ENCODE results near the gene BANP. TPM values are rescaled to one million over a fixed set of nuclear protein-coding genes. Genes with fewer than 3 reads are reported as not detected.
"Not testable (repeated sequence)": the region's sequence is repeated elsewhere in the genome, so short reads cannot be mapped to it uniquely, and the experiment has no call there.

BANP gene
- total and polyA plus RNA-seq, 4 donors: 10.3 to 56.6 (median 20.1) TPM

DNA sequence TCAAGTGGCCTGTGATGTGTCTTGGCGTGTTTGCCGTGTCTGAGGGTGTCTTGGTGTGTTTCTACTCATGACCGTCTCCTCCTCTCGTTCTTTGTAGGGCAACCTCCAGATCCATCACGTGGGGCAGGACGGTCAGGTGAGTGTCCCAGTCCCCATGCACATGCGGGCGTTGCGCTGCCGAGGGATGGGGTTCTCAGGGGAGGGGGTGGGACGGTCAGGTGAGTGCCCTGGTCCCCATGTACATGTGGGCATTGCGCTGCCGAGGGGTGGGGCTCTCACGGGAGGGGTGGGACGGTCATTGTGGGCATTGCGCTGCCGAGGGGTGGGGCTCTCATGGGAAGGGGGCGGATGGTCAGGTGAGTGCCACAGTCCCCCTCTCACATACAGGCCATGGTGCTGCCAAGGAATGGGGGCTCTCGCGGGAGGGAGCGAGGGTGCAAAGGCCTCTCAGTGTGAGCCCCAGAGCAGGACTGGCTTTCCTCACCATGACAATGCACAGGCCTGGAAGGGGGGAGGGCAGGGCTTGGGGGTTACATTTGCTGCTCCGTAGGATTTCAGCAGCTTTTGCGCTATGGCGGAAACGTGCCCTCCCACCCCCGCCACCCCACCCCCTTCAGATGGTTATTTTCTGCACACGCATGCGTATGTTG lies 86.8 kb downstream of the BANP start:
- not testable (repeated sequence) for H3K9me3 ChIP-seq (ENCODE audit: control insufficient read depth in 4 of 4, insufficient read depth in 3 of 4, low read length in 3 of 4); H3K27me3 ChIP-seq (ENCODE audit: control insufficient read depth in 3 of 3, insufficient read depth in 3 of 3, low read length in 2 of 3); H3K27ac ChIP-seq (ENCODE audit: low read depth in 1 of 2, low read length in 1 of 2); H3K4me1 ChIP-seq (ENCODE audit: control insufficient read depth in 5 of 5, insufficient read depth in 5 of 5, low read length in 5 of 5); H3K9ac ChIP-seq (ENCODE audit: insufficient read depth in 1 of 2, low read length in 2 of 2); H3K4me3 ChIP-seq; DNase-seq; ATAC-seq (ENCODE audit: insufficient read depth, low FRiP score)
- WGBS, 2 donors: 93 to 98% methylated on average over 28 of the region's 28 CpGs
- H3K36me3 ChIP-seq (ENCODE audit: control insufficient read depth in 4 of 4, insufficient read depth in 4 of 4, low read length in 4 of 4): peaks cover 0 to 20% (median 6%) of the 10 kb centered on the region in 4 donors

GRCh38 chr16:88038526-88038908 lies 87.3 kb downstream of the BANP start:
- DNase-seq; H3K27ac ChIP-seq (ENCODE audit: low read depth in 1 of 2, low read length in 1 of 2); H3K9ac ChIP-seq (ENCODE audit: insufficient read depth in 1 of 2, low read length in 2 of 2); ATAC-seq (ENCODE audit: insufficient read depth, low FRiP score); H3K27me3 ChIP-seq (ENCODE audit: control insufficient read depth in 3 of 3, insufficient read depth in 3 of 3, low read length in 2 of 3); H3K4me1 ChIP-seq (ENCODE audit: control insufficient read depth in 5 of 5, insufficient read depth in 5 of 5, low read length in 5 of 5); H3K4me3 ChIP-seq; H3K9me3 ChIP-seq (ENCODE audit: control insufficient read depth in 4 of 4, insufficient read depth in 3 of 4, low read length in 3 of 4): not testable (repeated sequence)
- peaks cover 0 to 17% (median 6%) of the 10 kb centered on the region in 4 donors for H3K36me3 ChIP-seq (ENCODE audit: control insufficient read depth in 4 of 4, insufficient read depth in 4 of 4, low read length in 4 of 4)
- WGBS, 2 donors: 94 to 95% methylated on average over 9 of the region's 9 CpGs

DNA sequence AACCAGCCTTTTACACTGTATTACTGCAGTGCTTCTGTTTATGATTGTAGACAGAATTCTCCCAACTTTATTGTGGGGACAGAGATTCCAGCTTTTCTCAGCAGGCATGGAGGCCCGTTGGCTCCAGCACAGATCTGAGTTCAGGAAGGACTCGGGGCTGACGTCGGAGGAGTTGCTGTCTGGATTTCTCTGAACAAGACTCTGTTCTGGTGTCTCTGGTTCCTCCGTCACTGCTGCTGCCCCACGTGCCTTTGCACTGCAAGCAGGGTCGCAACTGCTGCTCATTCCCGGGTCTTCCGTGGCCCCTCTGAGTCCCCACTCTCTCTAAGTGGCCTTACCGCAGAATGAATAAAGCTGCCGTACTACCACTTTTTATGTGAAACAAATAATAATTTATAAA lies 88.4 kb downstream of the BANP start:
- no peak for ATAC-seq (ENCODE audit: insufficient read depth, low FRiP score)

GRCh38 chr16:88040196-88040876 lies 89.1 kb downstream of the BANP start:
- ATAC-seq (ENCODE audit: insufficient read depth, low FRiP score); DNase-seq; H3K9ac ChIP-seq (ENCODE audit: insufficient read depth in 1 of 2, low read length in 2 of 2); H3K27ac ChIP-seq (ENCODE audit: low read depth in 1 of 2, low read length in 1 of 2); H3K4me1 ChIP-seq (ENCODE audit: control insufficient read depth in 5 of 5, insufficient read depth in 5 of 5, low read length in 5 of 5); H3K4me3 ChIP-seq; H3K9me3 ChIP-seq (ENCODE audit: control insufficient read depth in 4 of 4, insufficient read depth in 3 of 4, low read length in 3 of 4); H3K27me3 ChIP-seq (ENCODE audit: control insufficient read depth in 3 of 3, insufficient read depth in 3 of 3, low read length in 2 of 3): not testable (repeated sequence)
- 88 to 92% methylated on average over 28 of the region's 28 CpGs for WGBS, 2 donors
- peaks cover 0 to 16% (median 4%) of the 10 kb centered on the region in 4 donors for H3K36me3 ChIP-seq (ENCODE audit: control insufficient read depth in 4 of 4, insufficient read depth in 4 of 4, low read length in 4 of 4)

More for the DNA sequence above, 88.4 kb downstream of the BANP start:
- Histone ChIP-seq H3K4me1 (ENCODE audit: control insufficient read depth in 5 of 5, insufficient read depth in 5 of 5, low read length in 5 of 5) (peaks cover 0 to 5% (median 0%) of the 10 kb centered on the region in 5 donors), H3K9me3 (ENCODE audit: control insufficient read depth in 4 of 4, insufficient read depth in 3 of 4, low read length in 3 of 4) (no peaks in the 10 kb centered on the region), H3K9ac (ENCODE audit: insufficient read depth in 1 of 2, low read length in 2 of 2) (no peak overlapping the region), H3K27ac (ENCODE audit: low read depth in 1 of 2, low read length in 1 of 2) (no peak overlapping the region), H3K36me3 (ENCODE audit: control insufficient read depth in 4 of 4, insufficient read depth in 4 of 4, low read length in 4 of 4) (peaks cover 0 to 15% (median 6%) of the 10 kb centered on the region in 4 donors), H3K27me3 (ENCODE audit: control insufficient read depth in 3 of 3, insufficient read depth in 3 of 3, low read length in 2 of 3) (no peaks in the 10 kb centered on the region), H3K4me3 (no peak overlapping the region)
- no peak for DNase-seq
- TF ChIP-seq, protein P1, sequence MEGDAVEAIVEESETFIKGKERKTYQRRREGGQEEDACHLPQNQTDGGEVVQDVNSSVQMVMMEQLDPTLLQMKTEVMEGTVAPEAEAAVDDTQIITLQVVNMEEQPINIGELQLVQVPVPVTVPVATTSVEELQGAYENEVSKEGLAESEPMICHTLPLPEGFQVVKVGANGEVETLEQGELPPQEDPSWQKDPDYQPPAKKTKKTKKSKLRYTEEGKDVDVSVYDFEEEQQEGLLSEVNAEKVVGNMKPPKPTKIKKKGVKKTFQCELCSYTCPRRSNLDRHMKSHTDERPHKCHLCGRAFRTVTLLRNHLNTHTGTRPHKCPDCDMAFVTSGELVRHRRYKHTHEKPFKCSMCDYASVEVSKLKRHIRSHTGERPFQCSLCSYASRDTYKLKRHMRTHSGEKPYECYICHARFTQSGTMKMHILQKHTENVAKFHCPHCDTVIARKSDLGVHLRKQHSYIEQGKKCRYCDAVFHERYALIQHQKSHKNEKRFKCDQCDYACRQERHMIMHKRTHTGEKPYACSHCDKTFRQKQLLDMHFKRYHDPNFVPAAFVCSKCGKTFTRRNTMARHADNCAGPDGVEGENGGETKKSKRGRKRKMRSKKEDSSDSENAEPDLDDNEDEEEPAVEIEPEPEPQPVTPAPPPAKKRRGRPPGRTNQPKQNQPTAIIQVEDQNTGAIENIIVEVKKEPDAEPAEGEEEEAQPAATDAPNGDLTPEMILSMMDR (IDR thresholded peaks at IDR 0.05; ENCODE audit: control extremely low read depth, extremely low read depth): no peak
- 95% methylated on average over 11 of the region's 11 CpGs for WGBS, 2 donors

DNA sequence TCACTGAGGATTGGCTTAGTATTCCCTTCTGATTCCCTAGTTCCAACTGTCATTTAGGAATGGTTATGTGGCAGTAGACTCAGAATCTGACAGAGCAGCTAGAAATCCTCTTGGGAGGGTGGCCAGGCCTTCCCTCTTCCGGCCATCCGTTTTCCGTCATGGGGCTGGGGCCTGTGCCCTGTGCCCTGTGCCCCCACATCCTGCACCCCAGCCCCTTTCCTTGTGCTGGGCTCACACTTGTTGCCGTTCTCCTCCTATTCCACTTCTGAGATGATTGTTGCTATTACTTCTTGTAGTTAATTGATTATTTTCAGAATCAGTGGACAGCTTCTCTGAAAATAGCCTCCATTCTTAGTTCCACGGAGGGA lies 89.6 kb downstream of the BANP start:
- WGBS, 2 donors: 78 to 93% methylated on average over 5 of the region's 5 CpGs
- H3K9me3 ChIP-seq (ENCODE audit: control insufficient read depth in 4 of 4, insufficient read depth in 3 of 4, low read length in 3 of 4); H3K27me3 ChIP-seq (ENCODE audit: control insufficient read depth in 3 of 3, insufficient read depth in 3 of 3, low read length in 2 of 3); DNase-seq; H3K4me1 ChIP-seq (ENCODE audit: control insufficient read depth in 5 of 5, insufficient read depth in 5 of 5, low read length in 5 of 5); H3K4me3 ChIP-seq; H3K9ac ChIP-seq (ENCODE audit: insufficient read depth in 1 of 2, low read length in 2 of 2); H3K27ac ChIP-seq (ENCODE audit: low read depth in 1 of 2, low read length in 1 of 2); ATAC-seq (ENCODE audit: insufficient read depth, low FRiP score): not testable (repeated sequence)
- peaks cover 0 to 18% (median 4%) of the 10 kb centered on the region in 4 donors for H3K36me3 ChIP-seq (ENCODE audit: control insufficient read depth in 4 of 4, insufficient read depth in 4 of 4, low read length in 4 of 4)

GRCh38 chr16:88041506-88041905 lies 90.3 kb downstream of the BANP start:
- 96 to 97% methylated on average over 10 to 11 of the region's 11 CpGs for WGBS, 2 donors
- DNase-seq; H3K27me3 ChIP-seq (ENCODE audit: control insufficient read depth in 3 of 3, insufficient read depth in 3 of 3, low read length in 2 of 3); H3K4me3 ChIP-seq; ATAC-seq (ENCODE audit: insufficient read depth, low FRiP score); H3K27ac ChIP-seq (ENCODE audit: low read depth in 1 of 2, low read length in 1 of 2); H3K9ac ChIP-seq (ENCODE audit: insufficient read depth in 1 of 2, low read length in 2 of 2); H3K4me1 ChIP-seq (ENCODE audit: control insufficient read depth in 5 of 5, insufficient read depth in 5 of 5, low read length in 5 of 5); H3K9me3 ChIP-seq (ENCODE audit: control insufficient read depth in 4 of 4, insufficient read depth in 3 of 4, low read length in 3 of 4): not testable (repeated sequence)
- H3K36me3 ChIP-seq (ENCODE audit: control insufficient read depth in 4 of 4, insufficient read depth in 4 of 4, low read length in 4 of 4): peaks cover 0 to 16% (median 3%) of the 10 kb centered on the region in 4 donors

DNA sequence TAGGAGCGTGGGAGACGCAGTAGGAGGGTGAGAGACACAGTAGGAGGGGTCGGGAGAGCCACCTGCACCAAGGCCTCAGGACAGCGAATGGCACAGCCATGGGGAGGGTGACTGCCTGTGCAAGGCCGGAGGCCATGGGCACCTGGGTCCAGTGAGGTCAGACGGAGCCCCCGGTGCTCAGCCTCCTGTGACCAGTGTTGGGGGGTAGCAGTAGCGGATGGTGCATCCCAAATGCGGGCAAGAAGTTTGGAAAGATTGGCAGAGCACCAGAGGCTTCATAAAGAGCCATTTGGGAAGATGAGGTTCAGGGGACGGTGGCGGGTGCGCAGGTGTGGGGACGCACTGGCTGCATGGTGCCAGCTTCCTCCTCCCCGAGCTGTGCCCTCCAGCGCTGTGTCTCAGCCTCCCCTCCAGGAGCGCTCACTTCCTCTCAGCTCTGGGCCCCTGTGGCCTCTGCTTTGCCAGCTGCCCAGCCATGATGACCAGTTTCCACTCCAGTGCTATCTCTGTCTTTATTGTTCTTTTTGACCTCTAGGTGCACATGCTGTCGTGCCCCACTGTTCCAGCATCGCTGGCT lies 90.8 kb downstream of the BANP start:
- H3K4me1 ChIP-seq (ENCODE audit: control insufficient read depth in 5 of 5, insufficient read depth in 5 of 5, low read length in 5 of 5); H3K9me3 ChIP-seq (ENCODE audit: control insufficient read depth in 4 of 4, insufficient read depth in 3 of 4, low read length in 3 of 4); H3K27ac ChIP-seq (ENCODE audit: low read depth in 1 of 2, low read length in 1 of 2); DNase-seq; H3K9ac ChIP-seq (ENCODE audit: insufficient read depth in 1 of 2, low read length in 2 of 2); H3K27me3 ChIP-seq (ENCODE audit: control insufficient read depth in 3 of 3, insufficient read depth in 3 of 3, low read length in 2 of 3); H3K4me3 ChIP-seq; ATAC-seq (ENCODE audit: insufficient read depth, low FRiP score): not testable (repeated sequence)
- H3K36me3 ChIP-seq (ENCODE audit: control insufficient read depth in 4 of 4, insufficient read depth in 4 of 4, low read length in 4 of 4): peaks cover 0 to 15% (median 3%) of the 10 kb centered on the region in 4 donors
- 79 to 97% methylated on average over 16 to 18 of the region's 18 CpGs for WGBS, 2 donors

Measured in lung (tissue), 12 donors.